Measurements from ENCODE around the gene POP7. TPM values are rescaled to one million over a fixed set of nuclear protein-coding genes. Genes with fewer than 3 reads are reported as not detected.

POP7 gene
- total and polyA plus RNA-seq, 11 donors = 24.1 to 62.4 (median 29.7) TPM

DNA sequence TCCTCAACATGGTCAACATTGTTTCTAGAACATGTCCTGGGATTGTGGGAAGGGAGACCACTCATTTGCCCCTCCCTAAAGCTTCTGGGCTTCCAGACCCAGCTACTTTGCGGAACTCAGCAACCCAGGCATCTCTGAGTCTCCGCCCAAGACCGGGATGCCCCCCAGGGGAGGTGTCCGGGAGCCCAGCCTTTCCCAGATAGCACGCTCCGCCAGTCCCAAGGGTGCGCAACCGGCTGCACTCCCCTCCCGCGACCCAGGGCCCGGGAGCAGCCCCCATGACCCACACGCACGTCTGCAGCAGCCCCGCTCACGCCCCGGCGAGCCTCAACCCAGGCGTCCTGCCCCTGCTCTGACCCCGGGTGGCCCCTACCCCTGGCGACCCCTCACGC is 14.4 kb downstream of the POP7 start, which contains the start of gene EPO:
EPO (plus strand) TSS at position 190 of the 392 bp plus-strand sequence. CDS start 513 bp downstream, outside the sequence.
- TF ChIP-seq, protein P1, sequence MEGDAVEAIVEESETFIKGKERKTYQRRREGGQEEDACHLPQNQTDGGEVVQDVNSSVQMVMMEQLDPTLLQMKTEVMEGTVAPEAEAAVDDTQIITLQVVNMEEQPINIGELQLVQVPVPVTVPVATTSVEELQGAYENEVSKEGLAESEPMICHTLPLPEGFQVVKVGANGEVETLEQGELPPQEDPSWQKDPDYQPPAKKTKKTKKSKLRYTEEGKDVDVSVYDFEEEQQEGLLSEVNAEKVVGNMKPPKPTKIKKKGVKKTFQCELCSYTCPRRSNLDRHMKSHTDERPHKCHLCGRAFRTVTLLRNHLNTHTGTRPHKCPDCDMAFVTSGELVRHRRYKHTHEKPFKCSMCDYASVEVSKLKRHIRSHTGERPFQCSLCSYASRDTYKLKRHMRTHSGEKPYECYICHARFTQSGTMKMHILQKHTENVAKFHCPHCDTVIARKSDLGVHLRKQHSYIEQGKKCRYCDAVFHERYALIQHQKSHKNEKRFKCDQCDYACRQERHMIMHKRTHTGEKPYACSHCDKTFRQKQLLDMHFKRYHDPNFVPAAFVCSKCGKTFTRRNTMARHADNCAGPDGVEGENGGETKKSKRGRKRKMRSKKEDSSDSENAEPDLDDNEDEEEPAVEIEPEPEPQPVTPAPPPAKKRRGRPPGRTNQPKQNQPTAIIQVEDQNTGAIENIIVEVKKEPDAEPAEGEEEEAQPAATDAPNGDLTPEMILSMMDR (IDR thresholded peaks at IDR 0.05) = no peak
- no peak for TF ChIP-seq POLR2A (IDR thresholded peaks at IDR 0.05)
- Histone ChIP-seq H3K36me3 (no peaks in the 10 kb centered on the region), H3K27ac (no peak within 1 kb of the TSS), H3K4me1 (peaks cover 0 to 11% (median 0%) of the 10 kb centered on the region in 12 donors), H3K4me3 (peak within 1 kb of the TSS in 2 of 12 donors; percentile 5 to 28), H3K9me3 (no peaks in the 10 kb centered on the region), H3K27me3 (peaks cover 11 to 52% (median 36%) of the 10 kb centered on the region in 9 donors)
- WGBS, 4 donors = 1 to 7% (median 2%) methylated on average over 6 to 21 of the region's 21 CpGs
- ATAC-seq (no peak), DNase-seq (peak in 1 of 5 donors; percentile 54)
- intact Hi-C loops (cut with DNase I) = loop anchor here in 2 of 10 donors (10.0 kb wide), 2 partner anchors 155 to 255 kb away; partner anchors contain the start of gene SPACDR (in 1 of the 2)

DNA sequence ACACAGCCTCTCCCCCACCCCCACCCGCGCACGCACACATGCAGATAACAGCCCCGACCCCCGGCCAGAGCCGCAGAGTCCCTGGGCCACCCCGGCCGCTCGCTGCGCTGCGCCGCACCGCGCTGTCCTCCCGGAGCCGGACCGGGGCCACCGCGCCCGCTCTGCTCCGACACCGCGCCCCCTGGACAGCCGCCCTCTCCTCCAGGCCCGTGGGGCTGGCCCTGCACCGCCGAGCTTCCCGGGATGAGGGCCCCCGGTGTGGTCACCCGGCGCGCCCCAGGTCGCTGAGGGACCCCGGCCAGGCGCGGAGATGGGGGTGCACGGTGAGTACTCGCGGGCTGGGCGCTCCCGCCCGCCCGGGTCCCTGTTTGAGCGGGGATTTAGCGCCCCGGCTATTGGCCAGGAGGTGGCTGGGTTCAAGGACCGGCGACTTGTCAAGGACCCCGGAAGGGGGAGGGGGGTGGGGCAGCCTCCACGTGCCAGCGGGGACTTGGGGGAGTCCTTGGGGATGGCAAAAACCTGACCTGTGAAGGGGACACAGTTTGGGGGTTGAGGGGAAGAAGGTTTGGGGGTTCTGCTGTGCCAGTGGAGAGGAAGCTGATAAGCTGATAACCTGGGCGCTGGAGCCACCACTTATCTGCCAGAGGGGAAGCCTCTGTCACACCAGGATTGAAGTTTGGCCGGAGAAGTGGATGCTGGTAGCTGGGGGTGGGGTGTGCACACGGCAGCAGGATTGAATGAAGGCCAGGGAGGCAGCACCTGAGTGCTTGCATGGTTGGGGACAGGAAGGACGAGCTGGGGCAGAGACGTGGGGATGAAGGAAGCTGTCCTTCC is 15.0 kb downstream of the POP7 start:
- Histone ChIP-seq H3K4me1 (peaks cover 0 to 11% (median 0%) of the 10 kb centered on the region in 12 donors), H3K4me3 (peak overlapping the region in 2 of 12 donors; percentile 5 to 28), H3K9me3 (no peaks in the 10 kb centered on the region), H3K36me3 (no peaks in the 10 kb centered on the region), H3K27me3 (peaks cover 11 to 56% (median 36%) of the 10 kb centered on the region in 9 donors), H3K27ac (no peak overlapping the region)
- no peak for ATAC-seq
- TF ChIP-seq POLR2A (IDR thresholded peaks at IDR 0.05) = no peak
- TF ChIP-seq, protein P1 (IDR thresholded peaks at IDR 0.05) = no peak
- intact Hi-C loops (cut with DNase I) = loop anchor here in 2 of 10 donors (10.0 kb wide), 2 partner anchors 156 to 256 kb away; partner anchors contain the start of gene SPACDR (in 1 of the 2)
- 3 to 7% (median 4%) methylated on average over 21 to 56 of the region's 56 CpGs for WGBS, 4 donors
- peak in 1 of 5 donors; percentile 53 for DNase-seq

DNA sequence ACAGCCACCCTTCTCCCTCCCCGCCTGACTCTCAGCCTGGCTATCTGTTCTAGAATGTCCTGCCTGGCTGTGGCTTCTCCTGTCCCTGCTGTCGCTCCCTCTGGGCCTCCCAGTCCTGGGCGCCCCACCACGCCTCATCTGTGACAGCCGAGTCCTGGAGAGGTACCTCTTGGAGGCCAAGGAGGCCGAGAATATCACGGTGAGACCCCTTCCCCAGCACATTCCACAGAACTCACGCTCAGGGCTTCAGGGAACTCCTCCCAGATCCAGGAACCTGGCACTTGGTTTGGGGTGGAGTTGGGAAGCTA is 15.5 kb downstream of the POP7 start:
- intact Hi-C loops (cut with DNase I) = loop anchor here in 2 of 10 donors (10.0 kb wide), 2 partner anchors 157 to 257 kb away; partner anchors contain the start of gene SPACDR (in 1 of the 2)
- TF ChIP-seq POLR2A (IDR thresholded peaks at IDR 0.05) = no peak
- TF ChIP-seq, protein P1 (IDR thresholded peaks at IDR 0.05) = no peak
- Histone ChIP-seq H3K27ac (no peak overlapping the region), H3K27me3 (peaks cover 11 to 58% (median 36%) of the 10 kb centered on the region in 9 donors), H3K9me3 (no peaks in the 10 kb centered on the region), H3K4me3 (no peak overlapping the region), H3K36me3 (no peaks in the 10 kb centered on the region), H3K4me1 (peaks cover 0 to 11% (median 0%) of the 10 kb centered on the region in 12 donors)
- DNase-seq (peak in 1 of 5 donors; percentile 27), ATAC-seq (no peak)
- WGBS, 4 donors = 69 to 73% (median 71%) methylated on average over 8 of the region's 8 CpGs
